GM23338 (cell line): ENCODE data around the gene MCU. TPM values are rescaled to one million over a fixed set of nuclear protein-coding genes. Genes with fewer than 3 reads are reported as not detected.

Experiments
- ATAC-seq: fragments of 200-7000 bp; cut with Tn5 transposase; 3 replicates; pipeline ENCODE4 v1.9.1; 2020
- DNase-seq: peaks from one replicate; pipeline ENCODE4 v3.0.0-alpha.2; 2015; ENCODE audit warnings: low spot score
- H2AFZ ChIP-seq: fragments of 200-600 bp; sonication (generic); 2 replicates; pipeline ENCODE4 v1.8.0; 2016; ENCODE audit warnings: antibody characterized with exemption, mild to moderate bottlenecking, moderate library complexity
- H3F3A ChIP-seq: fragments of 200-600 bp; sonication (generic); replicated peaks from 2 replicates; pipeline ENCODE4 v1.8.0; 2017; ENCODE audit warnings: antibody characterized with exemption, mixed run types, low read depth
- H3K27ac ChIP-seq: fragments of 200-600 bp; sonication (generic); 2 replicates; pipeline ENCODE4 v1.6.1; 2016; ENCODE audit warnings: low read depth
- H3K27me3 ChIP-seq: fragments of 200-600 bp; sonication (generic); 2 replicates; pipeline ENCODE4 v1.8.0; 2016; ENCODE audit warnings: mild to moderate bottlenecking, mixed run types, moderate library complexity; ENCODE audit not compliant: insufficient read depth
- H3K36me3 ChIP-seq: fragments of 200-600 bp; sonication (generic); 2 replicates; pipeline ENCODE4 v1.8.0; 2016; ENCODE audit warnings: mild to moderate bottlenecking; ENCODE audit not compliant: insufficient read depth
- H3K4me1 ChIP-seq: fragments of 200-600 bp; sonication (generic); 2 replicates; pipeline ENCODE4 v1.8.0; 2016; ENCODE audit warnings: mild to moderate bottlenecking, moderate library complexity; ENCODE audit not compliant: insufficient read depth
- H3K4me2 ChIP-seq: fragments of 200-600 bp; sonication (generic); 2 replicates; pipeline ENCODE4 v1.7.1; 2017; ENCODE audit warnings: mixed run types
- H3K4me3 ChIP-seq: fragments of 200-600 bp; sonication (generic); 2 replicates; pipeline ENCODE4 v1.6.1; 2016; ENCODE audit warnings: mixed run types
- H3K79me2 ChIP-seq: fragments of 200-600 bp; sonication (generic); replicated peaks from 2 replicates; pipeline ENCODE4 v1.8.0; 2017; ENCODE audit warnings: mild to moderate bottlenecking; ENCODE audit not compliant: insufficient read depth
- H3K9me2 ChIP-seq: fragments of 200-600 bp; sonication (generic); 2 replicates; pipeline ENCODE4 v1.8.0; 2017; ENCODE audit not compliant: insufficient read depth
- H4K20me1 ChIP-seq: fragments of 200-600 bp; sonication (generic); replicated peaks from 2 replicates; pipeline ENCODE4 v1.8.0; 2017; ENCODE audit warnings: mild to moderate bottlenecking; ENCODE audit not compliant: insufficient read depth
- H3K27ac Mint-ChIP-seq: 2 replicates; pipeline ENCODE4 v1.8.0; 2020; ENCODE audit warnings: inconsistent platforms, mild to moderate bottlenecking, moderate library complexity, mixed read lengths
- H3K27me3 Mint-ChIP-seq: 3 replicates; pipeline ENCODE4 v1.8.0; 2022; ENCODE audit warnings: low read depth, mild to moderate bottlenecking, moderate library complexity, mixed read lengths, inconsistent platforms; ENCODE audit not compliant: insufficient read depth, poor library complexity
- H3K36me3 Mint-ChIP-seq: 3 replicates; pipeline ENCODE4 v1.8.0; 2021; ENCODE audit warnings: low read depth, mild to moderate bottlenecking, inconsistent platforms, moderate library complexity, mixed read lengths
- H3K4me1 Mint-ChIP-seq: 3 replicates; pipeline ENCODE4 v1.8.0; 2020; ENCODE audit warnings: mild to moderate bottlenecking, inconsistent platforms, mixed read lengths
- H3K4me3 Mint-ChIP-seq: 3 replicates; pipeline ENCODE4 v1.8.0; 2021; ENCODE audit warnings: moderate library complexity, mild to moderate bottlenecking, inconsistent platforms, mixed read lengths
- H3K9me3 Mint-ChIP-seq: 3 replicates; pipeline ENCODE4 v1.8.0; 2020; ENCODE audit warnings: moderate library complexity, mild to moderate bottlenecking, inconsistent platforms, mixed read lengths
- CREB1 ChIP-seq: fragments of 250-450 bp; sonication (Bioruptor Pico); IDR thresholded peaks from 2 replicates; pipeline ENCODE4 v1.5.0; 2020; ENCODE audit warnings: low read depth, mild to moderate bottlenecking, moderate library complexity
- CTCF ChIP-seq, 2 experiments: fragments of 200-600 bp in 1 of 2; sonication (generic) in 1 of 2; conservative IDR thresholded peaks; 2 replicates each; pipeline versions ENCODE4 v1.5.1 to v1.6.1; 2016 to 2017; ENCODE audit warnings: antibody characterized with exemption in 2 of 2, low read depth in 2 of 2, mild to moderate bottlenecking in 2 of 2, moderate library complexity in 1 of 2
- ETS1 ChIP-seq: IDR thresholded peaks from 2 replicates; pipeline ENCODE4 v1.6.1; 2016; ENCODE audit warnings: antibody characterized with exemption
- EZH2 ChIP-seq: fragments of 200-600 bp; sonication (generic); IDR thresholded peaks from one replicate; pipeline ENCODE4 v1.8.0; 2017; ENCODE audit warnings: antibody characterized with exemption, mild to moderate bottlenecking, low read depth; ENCODE audit not compliant: unreplicated experiment
- NANOG ChIP-seq: IDR thresholded peaks from 2 replicates; pipeline ENCODE4 v1.6.1; 2016; ENCODE audit warnings: antibody characterized with exemption, borderline replicate concordance
- STAT1 ChIP-seq: IDR thresholded peaks from one replicate; pipeline ENCODE4 v1.6.1; 2016; ENCODE audit warnings: antibody characterized with exemption; ENCODE audit not compliant: unreplicated experiment
- polyA plus RNA-seq: library from polyadenylated mRNA; unstranded; fragments of >200 nt; fragmentation: Nextera tagmentation; extraction: Ambion mirVana; gene quantifications from 2 replicates; pipeline ENCODE4 v1.2.1, GENCODE V29; 2016
- total RNA-seq: library from RNA; depleted of rRNA; stranded (reverse); fragments of >200 nt; shearing (Covaris generic); gene quantifications from 2 replicates; pipeline ENCODE4 v1.2.3, GENCODE V29; 2014
- TF ChIP-seq, protein P1 (sequence below): IDR thresholded peaks from one replicate; pipeline ENCODE4 v1.6.1; 2018; ENCODE audit warnings: antibody characterized with exemption; ENCODE audit not compliant: unreplicated experiment
- TF ChIP-seq, protein P2 (sequence below): fragments of 250-450 bp; sonication (Bioruptor Pico); IDR thresholded peaks from 2 replicates; pipeline ENCODE4 v1.5.0; 2020; ENCODE audit warnings: mild to moderate bottlenecking, moderate library complexity

The MCU gene
- total and polyA plus RNA-seq, 2 experiments from 2014 or later, result 41.8 to 68.2 TPM

GRCh38 chr10:72690071-72690755 lies 1.7 kb upstream of the MCU start:
- Histone ChIP-seq H3K27ac (no peak overlapping the region), H3K4me3 (no peak overlapping the region), H3K4me2 (no peak overlapping the region), H3K27me3 (no peaks in the 10 kb centered on the region), H3F3A (no peaks in the 10 kb centered on the region), H4K20me1 (peaks cover 13% of the 10 kb centered on the region; the same call in 1 of the 2 replicates), H2AFZ (no peak overlapping the region), H3K79me2 (peaks cover 28% of the 10 kb centered on the region), H3K9me2 (no peaks in the 10 kb centered on the region), H3K4me1 (peaks cover 14% of the 10 kb centered on the region), H3K36me3 (no peaks in the 10 kb centered on the region)
- Mint-ChIP-seq H3K36me3 (no peaks in the 10 kb centered on the region), H3K4me1 (peaks cover 20% of the 10 kb centered on the region), H3K4me3 (no peak overlapping the region), H3K27me3 (peaks cover 2% of the 10 kb centered on the region), H3K27ac (no peak overlapping the region), H3K9me3 (no peaks in the 10 kb centered on the region)
- ATAC-seq (no peak), DNase-seq (no peak)
- TF ChIP-seq NANOG (no peak), STAT1 (no peak)
- TF ChIP-seq, protein P1, sequence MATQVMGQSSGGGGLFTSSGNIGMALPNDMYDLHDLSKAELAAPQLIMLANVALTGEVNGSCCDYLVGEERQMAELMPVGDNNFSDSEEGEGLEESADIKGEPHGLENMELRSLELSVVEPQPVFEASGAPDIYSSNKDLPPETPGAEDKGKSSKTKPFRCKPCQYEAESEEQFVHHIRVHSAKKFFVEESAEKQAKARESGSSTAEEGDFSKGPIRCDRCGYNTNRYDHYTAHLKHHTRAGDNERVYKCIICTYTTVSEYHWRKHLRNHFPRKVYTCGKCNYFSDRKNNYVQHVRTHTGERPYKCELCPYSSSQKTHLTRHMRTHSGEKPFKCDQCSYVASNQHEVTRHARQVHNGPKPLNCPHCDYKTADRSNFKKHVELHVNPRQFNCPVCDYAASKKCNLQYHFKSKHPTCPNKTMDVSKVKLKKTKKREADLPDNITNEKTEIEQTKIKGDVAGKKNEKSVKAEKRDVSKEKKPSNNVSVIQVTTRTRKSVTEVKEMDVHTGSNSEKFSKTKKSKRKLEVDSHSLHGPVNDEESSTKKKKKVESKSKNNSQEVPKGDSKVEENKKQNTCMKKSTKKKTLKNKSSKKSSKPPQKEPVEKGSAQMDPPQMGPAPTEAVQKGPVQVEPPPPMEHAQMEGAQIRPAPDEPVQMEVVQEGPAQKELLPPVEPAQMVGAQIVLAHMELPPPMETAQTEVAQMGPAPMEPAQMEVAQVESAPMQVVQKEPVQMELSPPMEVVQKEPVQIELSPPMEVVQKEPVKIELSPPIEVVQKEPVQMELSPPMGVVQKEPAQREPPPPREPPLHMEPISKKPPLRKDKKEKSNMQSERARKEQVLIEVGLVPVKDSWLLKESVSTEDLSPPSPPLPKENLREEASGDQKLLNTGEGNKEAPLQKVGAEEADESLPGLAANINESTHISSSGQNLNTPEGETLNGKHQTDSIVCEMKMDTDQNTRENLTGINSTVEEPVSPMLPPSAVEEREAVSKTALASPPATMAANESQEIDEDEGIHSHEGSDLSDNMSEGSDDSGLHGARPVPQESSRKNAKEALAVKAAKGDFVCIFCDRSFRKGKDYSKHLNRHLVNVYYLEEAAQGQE, result no peak

GRCh38 chr10:72691470-72691862 lies 477 bp upstream of the MCU start:
- no peaks in the 10 kb centered on the region for H3K9me3 Mint-ChIP-seq
- Histone ChIP-seq H3K36me3 (no peaks in the 10 kb centered on the region), H3K4me3 (peak overlapping the region; percentile 90), H3K27me3 (no peaks in the 10 kb centered on the region), H4K20me1 (peaks cover 15% of the 10 kb centered on the region; the same call in 1 of the 2 replicates), H3K9me2 (no peaks in the 10 kb centered on the region), H3K79me2 (peaks cover 39% of the 10 kb centered on the region), H2AFZ (peak overlapping the region; percentile 13; the same call in 1 of the 2 replicates), H3K4me1 (peaks cover 14% of the 10 kb centered on the region), H3K27ac (no peak overlapping the region), H3K4me2 (peak overlapping the region; percentile 52), H3F3A (no peaks in the 10 kb centered on the region)
- no peak overlapping the region for H3K27ac Mint-ChIP-seq
- H3K4me3 Mint-ChIP-seq, result peak overlapping the region; percentile 65
- ATAC-seq (no peak), DNase-seq (no peak)
- H3K27me3 Mint-ChIP-seq, result peaks cover 2% of the 10 kb centered on the region
- H3K4me1 Mint-ChIP-seq, result peaks cover 18% of the 10 kb centered on the region; the same call in 2 of the 3 replicates
- no peaks in the 10 kb centered on the region for H3K36me3 Mint-ChIP-seq
- TF ChIP-seq, protein P2, sequence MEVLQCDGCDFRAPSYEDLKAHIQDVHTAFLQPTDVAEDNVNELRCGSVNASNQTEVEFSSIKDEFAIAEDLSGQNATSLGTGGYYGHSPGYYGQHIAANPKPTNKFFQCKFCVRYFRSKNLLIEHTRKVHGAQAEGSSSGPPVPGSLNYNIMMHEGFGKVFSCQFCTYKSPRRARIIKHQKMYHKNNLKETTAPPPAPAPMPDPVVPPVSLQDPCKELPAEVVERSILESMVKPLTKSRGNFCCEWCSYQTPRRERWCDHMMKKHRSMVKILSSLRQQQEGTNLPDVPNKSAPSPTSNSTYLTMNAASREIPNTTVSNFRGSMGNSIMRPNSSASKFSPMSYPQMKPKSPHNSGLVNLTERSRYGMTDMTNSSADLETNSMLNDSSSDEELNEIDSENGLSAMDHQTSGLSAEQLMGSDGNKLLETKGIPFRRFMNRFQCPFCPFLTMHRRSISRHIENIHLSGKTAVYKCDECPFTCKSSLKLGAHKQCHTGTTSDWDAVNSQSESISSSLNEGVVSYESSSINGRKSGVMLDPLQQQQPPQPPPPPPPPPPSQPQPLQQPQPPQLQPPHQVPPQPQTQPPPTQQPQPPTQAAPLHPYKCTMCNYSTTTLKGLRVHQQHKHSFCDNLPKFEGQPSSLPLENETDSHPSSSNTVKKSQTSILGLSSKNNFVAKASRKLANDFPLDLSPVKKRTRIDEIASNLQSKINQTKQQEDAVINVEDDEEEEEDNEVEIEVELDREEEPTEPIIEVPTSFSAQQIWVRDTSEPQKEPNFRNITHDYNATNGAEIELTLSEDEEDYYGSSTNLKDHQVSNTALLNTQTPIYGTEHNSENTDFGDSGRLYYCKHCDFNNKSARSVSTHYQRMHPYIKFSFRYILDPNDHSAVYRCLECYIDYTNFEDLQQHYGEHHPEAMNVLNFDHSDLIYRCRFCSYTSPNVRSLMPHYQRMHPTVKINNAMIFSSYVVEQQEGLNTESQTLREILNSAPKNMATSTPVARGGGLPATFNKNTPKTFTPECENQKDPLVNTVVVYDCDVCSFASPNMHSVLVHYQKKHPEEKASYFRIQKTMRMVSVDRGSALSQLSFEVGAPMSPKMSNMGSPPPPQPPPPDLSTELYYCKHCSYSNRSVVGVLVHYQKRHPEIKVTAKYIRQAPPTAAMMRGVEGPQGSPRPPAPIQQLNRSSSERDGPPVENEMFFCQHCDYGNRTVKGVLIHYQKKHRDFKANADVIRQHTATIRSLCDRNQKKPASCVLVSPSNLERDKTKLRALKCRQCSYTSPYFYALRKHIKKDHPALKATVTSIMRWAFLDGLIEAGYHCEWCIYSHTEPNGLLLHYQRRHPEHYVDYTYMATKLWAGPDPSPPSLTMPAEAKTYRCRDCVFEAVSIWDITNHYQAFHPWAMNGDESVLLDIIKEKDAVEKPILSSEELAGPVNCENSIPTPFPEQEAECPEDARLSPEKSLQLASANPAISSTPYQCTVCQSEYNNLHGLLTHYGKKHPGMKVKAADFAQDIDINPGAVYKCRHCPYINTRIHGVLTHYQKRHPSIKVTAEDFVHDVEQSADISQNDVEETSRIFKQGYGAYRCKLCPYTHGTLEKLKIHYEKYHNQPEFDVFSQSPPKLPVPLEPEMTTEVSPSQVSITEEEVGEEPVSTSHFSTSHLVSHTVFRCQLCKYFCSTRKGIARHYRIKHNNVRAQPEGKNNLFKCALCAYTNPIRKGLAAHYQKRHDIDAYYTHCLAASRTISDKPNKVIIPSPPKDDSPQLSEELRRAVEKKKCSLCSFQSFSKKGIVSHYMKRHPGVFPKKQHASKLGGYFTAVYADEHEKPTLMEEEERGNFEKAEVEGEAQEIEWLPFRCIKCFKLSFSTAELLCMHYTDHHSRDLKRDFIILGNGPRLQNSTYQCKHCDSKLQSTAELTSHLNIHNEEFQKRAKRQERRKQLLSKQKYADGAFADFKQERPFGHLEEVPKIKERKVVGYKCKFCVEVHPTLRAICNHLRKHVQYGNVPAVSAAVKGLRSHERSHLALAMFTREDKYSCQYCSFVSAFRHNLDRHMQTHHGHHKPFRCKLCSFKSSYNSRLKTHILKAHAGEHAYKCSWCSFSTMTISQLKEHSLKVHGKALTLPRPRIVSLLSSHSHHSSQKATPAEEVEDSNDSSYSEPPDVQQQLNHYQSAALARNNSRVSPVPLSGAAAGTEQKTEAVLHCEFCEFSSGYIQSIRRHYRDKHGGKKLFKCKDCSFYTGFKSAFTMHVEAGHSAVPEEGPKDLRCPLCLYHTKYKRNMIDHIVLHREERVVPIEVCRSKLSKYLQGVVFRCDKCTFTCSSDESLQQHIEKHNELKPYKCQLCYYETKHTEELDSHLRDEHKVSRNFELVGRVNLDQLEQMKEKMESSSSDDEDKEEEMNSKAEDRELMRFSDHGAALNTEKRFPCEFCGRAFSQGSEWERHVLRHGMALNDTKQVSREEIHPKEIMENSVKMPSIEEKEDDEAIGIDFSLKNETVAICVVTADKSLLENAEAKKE (CRISPR knock-in tag), result no peak
- TF ChIP-seq EZH2 (no peak), ETS1 (no peak), STAT1 (no peak), CTCF (conservative IDR thresholded peaks at IDR 0.05; ENCODE audit: low read depth in 2 of 2) (no peak), CREB1 (CRISPR knock-in tag) (no peak)
